Activated CD4-positive, alpha-beta T cell treated with anti-CD3 and anti-CD28 coated beads, Interleukin-2, amount 50 U/mL, for 24 hours (primary cell): Measurements from ENCODE around the gene KCP.
"Not testable (repeated sequence)": the region's sequence is repeated elsewhere in the genome, so short reads cannot be mapped to it uniquely, and the experiment has no call there.

Source experiments
- DNase-seq, 2 donors: peaks; one replicate each; pipeline ENCODE4 v3.0.0-alpha.2; 2020; ENCODE audit warnings: low read depth in 1 of 2, low spot score in 1 of 2

Gene KCP

DNA sequence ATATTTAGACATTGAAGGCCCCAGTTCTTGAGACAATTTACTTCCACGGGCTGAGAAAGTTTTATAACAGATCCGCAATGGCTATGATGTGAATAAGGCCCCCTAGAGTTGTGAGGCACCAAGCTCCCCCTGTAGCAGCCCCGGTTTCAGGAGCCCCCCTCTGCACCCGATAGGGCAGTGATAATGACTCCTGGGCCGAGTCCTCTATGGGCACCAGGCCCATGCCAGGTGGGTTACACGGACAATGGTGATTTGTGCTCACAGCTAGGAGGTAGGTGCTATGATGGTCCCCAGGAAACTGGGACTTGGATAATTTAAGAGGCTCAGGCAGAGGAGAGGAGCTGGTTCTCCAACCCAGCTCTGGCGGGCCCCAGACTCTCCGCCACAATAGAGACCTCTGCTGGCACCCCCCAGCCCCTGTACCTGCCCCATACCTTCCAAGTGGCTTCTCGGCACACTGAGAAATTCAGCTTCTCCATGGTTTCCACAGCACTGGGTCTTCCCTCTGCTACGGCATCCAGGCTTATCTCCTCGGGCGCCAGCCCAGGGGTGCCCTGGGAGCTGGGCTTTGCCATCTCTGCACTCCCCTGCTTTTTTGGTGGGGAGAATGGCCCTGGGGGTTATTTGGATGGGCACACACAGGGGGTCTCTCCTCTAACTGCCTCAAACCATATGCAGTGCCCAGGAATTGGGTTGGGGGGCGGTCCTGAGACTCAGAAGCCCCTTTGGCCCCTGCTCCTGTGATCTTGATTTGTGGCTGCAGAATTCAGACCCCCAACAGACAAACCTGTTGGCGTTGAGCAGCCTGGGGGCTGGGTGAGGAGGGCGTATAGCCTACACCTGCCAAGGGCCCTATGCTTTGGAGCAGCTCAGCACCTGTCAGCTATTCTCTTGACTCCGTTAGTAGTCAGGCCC is 12.2 kb upstream of the KCP start:
- DNase-seq: no peak

- DNase-seq: no peak
Measured at GRCh38 chr7:128921866-128922440, 11.4 kb upstream of the KCP start.

GRCh38 chr7:128920913-128921582 is 10.5 kb upstream of the KCP start:
- DNase-seq: no peak

DNA sequence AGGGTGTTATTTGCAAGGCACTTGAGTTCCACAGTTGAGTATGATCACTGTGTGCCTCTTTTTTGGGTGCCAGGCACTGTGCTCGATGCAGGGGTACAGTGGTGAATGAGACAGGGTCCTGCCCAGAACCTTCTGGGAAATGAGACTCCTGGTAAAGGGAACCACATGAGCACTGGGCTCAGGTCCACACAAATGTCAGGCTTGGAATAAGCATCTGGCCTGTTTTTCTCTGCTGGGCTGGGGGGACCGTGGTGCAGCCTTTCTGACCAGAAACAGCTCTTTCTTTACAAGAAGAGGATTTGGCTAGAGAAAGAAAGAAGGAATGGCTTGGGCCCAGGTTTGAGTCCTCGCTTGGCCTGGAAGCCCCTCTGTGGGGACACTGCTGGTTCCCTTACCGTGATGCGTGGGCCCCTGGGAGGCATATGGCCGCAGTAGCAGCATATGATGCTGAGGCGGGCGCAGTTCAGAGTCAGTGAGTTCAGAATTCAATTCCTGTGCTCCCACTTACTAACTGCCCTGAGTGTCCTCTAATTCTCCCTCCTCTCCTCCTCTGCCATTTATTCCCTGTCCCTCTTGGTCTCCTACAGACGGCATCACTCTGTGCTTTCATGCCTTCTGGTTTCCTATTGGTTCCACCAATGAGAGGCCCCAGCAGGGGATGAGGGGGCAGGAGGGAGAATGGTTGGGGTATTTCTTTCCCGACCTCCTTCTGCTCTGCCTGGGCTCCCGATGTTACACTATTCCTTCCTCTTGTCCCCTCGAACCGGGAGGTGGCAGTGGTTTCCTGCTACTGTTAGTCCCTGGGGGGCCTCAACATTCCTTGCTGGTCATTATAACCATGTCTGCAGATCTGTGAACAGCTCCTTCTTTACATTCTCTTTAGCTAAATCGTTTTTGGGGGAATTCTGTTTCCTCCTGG is 9.6 kb upstream of the KCP start:
- no peak for DNase-seq

DNA sequence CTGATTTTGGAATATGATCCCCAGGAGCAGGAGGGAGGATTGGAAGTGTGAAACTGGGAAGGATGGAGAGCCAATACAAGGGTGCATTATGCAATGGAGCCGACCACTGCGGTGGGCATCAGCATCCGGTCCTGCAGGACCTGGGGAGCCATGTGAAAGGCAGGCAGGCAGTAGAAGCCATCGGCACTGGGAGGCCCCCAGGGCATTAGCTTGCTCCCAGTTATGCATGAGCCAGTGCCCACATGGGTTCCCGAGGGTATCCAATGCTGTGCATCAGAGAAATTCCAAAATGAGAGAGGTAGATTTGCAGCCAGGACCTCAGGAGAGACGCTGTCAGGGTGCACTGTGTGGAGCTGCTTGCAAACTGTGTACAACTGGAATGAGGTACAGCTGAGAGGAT is 8.7 kb upstream of the KCP start:
- no peak for DNase-seq

DNA sequence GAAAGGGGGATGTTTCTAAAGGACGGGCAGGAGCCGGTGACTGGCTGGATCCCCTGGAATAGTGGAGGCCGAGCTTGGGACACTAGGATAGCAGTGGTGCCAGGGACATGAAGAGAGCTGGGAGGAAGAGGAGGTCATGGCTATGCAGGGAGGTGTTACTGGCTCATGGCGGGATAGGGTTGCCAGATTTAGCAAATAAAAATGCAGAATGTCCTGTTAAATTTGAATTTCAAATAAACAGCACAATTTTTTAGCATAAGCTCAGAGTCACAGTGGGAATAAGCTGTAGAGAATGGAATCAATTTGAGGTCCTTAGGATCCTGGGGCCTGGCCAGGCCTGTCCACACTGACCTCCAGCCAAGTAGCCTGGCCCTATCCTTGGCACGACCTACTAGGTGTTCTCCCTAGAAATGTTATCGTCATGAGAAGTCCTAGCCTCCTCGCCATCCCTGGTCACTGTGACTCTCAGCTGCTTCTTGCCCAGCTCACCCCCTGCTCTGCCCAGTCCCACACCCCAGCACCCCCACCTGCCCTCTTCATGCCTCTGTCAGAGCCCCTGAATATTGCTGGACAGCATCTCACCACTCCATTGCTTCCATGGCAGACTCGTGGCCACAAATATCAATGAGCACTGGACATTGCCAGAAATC is 7.6 kb upstream of the KCP start:
- DNase-seq: no peak

DNA sequence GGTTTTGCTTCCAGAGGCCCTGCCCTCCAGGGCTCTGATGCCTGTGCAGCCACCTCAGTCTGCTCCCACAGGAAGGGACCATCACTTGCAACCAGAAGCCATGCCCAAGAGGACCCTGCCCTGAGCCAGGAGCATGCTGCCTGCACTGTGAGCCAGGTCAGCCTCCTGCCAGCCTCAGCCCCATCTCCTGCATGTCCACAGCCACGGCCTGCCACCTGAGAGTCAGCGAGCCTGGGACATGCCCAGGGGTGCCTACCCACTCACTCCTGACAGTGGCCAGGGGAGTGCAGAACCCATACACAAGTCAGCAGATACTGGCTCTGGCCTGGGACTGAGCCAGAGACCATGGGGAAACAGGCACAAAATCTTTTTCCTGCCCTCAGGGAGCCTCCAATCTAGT is 6.6 kb upstream of the KCP start:
- no peak for DNase-seq

DNA sequence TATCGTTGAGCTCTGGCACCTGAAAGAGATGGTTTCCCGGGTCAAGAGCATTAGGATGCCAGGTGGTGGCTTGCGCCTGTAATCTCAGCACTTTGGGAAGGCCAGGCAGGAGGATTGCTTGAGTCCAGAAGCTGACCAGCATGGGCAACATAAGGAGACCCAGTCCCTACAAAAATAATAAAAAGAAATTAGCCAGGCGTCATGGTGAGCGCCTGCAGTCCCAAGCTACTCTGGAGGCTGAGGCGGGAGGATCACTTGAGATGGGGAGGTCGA is 6.1 kb upstream of the KCP start:
- DNase-seq: no peak

DNA sequence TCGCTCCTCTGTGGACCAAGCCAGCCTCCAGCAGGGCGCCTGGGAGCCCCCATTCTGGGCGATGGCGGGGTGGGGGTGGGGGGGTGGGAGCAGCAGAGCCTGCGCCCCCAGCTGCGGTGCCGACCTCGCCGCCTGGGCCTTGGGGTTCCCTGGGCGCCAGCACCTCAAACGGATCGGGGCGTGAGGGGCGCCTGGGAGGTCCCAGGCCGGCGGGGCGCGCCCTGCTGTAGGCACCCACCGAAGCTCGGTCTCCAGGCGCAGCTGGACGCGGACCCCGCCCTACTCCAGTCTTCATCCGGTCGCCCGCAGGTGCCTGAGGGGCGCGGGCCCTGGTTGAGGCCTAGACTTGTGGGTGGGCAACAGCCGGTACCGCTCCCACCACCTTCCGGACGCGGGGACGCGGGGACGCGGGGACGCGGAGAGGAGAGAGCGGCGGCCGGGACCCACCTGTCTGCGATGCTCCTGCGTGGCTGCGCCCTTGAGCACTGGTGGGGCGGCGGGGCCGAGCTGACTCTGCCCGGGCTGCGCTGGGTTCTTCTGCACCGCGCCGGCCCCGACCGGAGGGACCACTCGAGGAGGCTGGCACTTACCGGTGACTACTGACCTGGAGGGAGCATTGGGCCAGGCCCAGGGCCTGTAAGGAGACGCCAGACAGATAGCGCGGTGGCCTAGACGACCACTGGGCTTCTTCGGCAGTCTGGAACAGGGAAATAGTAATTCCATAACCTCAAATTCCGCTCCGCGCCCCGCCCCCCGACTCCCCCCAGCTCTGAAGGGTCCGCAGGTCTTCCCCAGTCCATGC is 5.5 kb upstream of the KCP start:
- DNase-seq: no peak

GRCh38 chr7:128915271-128915819 is 4.8 kb upstream of the KCP start:
- DNase-seq: no peak

DNA sequence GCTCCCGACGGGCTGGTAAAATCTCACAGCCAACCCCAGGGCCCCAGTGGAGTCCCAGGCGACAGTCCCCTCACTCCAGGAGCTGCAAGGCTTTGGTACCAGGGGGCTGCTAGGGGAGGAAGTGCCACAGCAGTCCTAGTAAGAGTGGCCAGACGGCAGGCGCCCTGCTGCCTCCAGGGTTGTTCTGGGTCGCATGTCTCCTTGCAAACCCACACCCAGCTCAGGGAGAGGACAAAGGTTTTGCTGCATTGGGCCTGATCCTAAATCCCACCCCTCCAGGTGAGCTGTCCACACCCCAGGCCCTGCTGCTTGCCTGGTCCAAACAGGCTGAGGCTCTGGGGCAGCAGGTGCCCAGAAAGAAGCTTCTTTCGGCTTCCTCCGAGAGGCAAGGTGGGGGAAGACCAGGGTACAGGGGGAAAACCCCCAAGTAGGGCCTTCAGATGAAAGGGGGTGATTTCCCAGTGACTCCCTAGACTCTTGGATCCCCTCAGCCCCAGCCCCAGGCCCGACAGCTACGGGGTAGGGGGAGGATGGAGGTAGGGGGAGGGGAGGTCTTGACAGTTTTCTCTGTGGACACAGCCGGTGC is 4.2 kb upstream of the KCP start:
- no peak for DNase-seq

DNA sequence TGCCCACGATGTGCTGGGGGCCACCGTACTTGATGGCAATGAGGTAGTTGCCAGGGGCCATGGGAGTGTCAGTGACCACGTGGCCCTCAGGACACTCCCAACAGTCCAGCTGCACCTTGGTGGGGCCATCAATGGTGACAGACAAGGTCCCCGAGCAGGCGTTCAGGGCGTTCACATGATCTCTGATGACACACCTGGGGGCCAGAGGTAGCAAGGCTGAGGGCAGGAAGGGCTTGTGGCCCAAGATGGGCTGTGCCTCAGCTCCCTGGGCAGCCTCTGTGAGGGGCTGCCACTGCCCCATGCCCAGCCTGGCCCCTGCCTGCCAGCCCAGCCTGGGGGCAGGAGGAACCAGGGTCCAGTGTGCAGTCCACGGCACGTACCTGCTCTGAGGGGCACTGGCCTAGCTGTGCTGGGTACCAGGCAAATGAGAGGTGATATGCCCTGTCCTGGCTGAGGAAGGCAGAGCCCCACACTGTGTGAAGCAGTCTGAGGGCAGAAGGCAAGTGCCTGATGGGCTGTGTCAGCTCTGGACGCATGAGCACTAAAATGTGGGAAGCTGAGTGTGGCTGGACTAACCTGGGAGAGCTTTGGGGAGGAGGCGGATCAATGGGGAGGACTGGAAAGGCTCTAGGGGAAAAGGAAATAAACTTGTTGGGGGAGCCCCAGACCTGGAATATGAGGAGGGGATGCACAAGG is 3.5 kb upstream of the KCP start:
- no peak for DNase-seq

DNA sequence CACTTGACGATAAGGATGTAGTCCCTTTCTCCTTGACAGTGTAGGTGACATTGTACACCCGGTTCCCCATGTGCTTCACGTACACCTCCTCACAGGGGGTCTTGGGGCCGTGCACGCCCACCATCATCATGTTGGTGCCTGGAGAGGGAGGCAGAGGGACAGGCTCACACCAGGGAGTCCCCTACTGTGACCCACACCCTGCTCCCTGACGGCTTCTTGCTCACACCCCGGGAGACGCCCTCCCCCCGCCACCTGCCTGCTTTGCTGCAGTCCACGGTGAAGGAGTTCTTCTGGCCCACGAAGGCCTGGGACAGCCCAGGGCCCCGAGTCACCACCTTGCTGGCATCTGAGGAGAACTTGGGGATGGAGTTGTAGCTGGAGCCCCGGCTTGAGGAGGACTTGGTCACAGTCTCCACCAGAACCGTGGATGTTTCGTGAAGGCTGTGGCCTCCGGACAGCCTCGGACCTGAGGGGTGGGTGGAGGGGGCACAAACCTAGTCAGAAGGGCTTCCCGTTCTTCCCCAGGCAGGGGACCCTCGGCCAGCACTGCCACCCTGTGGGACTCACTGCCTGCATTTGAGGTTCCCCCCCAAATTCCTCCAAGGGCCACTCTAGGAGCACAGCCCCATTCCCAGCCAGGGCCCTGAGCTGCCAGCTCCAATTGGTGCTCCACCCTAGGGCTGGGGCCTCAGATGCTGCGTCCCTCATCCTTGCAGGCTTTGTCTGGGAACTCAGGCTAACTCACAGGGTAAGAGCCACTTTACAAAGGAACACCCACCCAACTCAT is 2.4 kb upstream of the KCP start:
- DNase-seq: not testable (repeated sequence)

DNA sequence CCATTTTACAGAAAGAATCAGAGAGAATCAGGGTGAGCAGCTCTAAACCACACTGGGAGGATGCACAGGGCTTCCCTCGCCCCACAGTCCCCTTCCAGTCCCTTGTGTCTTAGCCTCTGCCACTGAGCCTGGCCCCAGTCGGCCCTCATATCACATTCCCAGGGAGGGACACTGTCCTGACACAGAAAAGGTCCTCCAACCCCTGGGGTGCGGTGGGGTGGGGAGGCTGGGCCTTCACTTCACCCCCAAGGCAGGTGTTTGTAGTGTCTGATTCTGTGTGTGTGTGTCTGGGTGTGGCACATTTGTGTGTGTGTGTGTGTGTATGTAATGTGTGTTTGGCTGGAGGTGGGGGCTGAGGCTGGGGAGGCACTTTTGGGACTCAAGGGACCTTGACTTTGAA is 1.8 kb upstream of the KCP start:
- DNase-seq: no peak

GRCh38 chr7:128911423-128912031 is 1.0 kb upstream of the KCP start:
- no peak for DNase-seq

GRCh38 chr7:128909625-128910568 is 612 bp downstream of the KCP start:
- DNase-seq: no peak
